NCI-H226 (cell line): Measurements from ENCODE around the gene WDR54.

Source experiments
- DNase-seq: peaks from one replicate; pipeline ENCODE4 v3.0.0-alpha.2; 2015

Gene WDR54, protein sequence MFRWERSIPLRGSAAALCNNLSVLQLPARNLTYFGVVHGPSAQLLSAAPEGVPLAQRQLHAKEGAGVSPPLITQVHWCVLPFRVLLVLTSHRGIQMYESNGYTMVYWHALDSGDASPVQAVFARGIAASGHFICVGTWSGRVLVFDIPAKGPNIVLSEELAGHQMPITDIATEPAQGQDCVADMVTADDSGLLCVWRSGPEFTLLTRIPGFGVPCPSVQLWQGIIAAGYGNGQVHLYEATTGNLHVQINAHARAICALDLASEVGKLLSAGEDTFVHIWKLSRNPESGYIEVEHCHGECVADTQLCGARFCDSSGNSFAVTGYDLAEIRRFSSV

DNA sequence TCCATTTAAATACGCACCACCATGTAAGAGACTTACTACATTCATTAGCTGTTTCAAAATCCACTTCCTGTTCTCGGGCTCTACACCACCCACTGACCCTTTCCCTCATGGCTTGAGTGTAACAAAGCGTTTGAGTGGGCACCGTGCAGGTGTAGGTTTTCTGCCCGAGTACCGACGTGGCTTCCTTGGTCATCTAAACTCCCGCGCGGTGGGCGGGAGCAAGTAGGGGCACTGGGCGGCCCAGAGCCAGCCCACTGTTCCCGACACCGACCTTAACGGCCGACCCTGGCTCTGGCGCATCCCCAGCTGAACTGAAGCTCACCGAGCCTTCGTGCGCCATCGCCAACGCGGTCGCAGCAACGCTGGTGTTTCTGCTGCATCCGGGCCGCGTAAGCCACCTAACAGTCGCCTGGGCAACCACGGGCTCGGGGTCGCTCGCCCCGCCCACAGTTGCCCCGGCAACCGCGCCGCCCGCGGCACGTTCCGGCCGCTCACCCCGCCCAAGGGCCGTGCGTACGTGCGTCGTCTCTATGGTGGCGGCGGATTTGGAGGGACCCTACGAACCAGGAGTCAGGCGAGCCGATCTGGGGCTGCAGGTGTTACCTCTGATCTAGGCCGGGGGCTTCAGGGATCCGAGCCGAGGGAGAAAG lies at the start of gene WDR54, which contains the start of gene C2orf81:
Gene WDR54 (plus strand): TSS at position 510 of the 650 bp plus-strand sequence. CDS start 424 bp downstream, outside the sequence.
Gene C2orf81 (minus strand): TSS at position 399 of the 650 bp plus-strand sequence. CDS start 59 bp downstream, at position 340.
- DNase-seq: peak; percentile 85

DNA sequence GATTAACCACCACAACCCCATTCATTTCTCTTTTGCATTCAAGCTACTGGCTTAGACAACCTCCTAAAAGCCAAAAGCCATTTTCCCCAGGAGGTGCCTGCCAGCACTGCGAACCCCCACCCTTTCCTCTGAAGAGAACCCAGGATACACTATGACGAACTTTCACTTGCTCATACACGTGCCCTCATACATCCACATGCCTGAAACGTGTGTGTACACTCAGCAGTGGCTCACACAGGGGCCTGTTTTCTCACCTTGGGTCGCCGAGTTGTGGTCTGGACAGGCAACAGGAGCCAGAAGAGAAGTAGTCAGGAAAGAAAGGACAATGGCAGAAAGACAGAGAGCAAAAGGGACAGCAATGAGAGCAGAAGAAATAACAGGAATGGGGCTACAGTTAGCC lies 48.9 kb upstream of the WDR54 start:
- no peak for DNase-seq

DNA sequence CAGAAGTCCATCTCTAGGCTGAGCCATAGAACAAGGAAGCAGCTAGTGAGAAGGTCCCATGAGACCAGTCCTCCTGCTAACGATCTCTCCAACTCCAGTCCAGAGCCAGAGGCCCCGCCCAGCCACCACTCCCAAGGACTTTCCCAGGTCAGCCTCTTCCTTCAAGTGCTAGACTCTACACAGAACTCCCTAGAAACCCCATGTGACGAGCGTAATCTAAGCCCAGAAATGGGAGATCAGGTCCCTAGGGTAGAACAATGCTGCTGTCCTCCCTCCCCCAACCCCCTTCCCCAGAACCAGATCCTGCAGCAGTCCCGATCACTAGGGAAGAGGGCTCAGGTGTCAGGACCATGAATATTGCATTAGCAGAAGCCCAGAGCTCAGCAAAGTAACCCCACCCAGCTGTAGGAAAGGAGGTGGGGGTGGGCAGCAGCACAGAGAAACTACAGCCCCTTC lies 48.3 kb upstream of the WDR54 start:
- DNase-seq: no peak

DNA sequence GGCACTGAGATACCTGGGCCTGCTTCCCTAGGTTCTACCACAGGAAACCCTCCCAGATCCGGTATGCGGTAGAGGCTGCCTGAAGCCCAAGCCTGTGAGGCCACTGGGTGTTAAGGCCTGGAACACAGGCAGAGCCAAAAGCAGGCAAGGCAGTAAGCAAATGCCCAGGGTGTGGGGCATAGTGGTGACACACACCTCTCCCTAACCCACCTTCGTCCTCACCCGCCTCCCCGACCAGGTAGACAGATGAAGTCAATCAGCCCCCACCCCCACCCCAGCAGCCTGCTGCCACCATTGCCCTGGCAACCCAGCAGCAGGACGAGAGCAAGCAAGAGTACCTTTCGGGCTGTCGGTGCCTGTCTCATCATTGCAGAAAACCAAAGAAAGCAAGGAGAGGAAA lies 47.5 kb upstream of the WDR54 start:
- DNase-seq: no peak

DNA sequence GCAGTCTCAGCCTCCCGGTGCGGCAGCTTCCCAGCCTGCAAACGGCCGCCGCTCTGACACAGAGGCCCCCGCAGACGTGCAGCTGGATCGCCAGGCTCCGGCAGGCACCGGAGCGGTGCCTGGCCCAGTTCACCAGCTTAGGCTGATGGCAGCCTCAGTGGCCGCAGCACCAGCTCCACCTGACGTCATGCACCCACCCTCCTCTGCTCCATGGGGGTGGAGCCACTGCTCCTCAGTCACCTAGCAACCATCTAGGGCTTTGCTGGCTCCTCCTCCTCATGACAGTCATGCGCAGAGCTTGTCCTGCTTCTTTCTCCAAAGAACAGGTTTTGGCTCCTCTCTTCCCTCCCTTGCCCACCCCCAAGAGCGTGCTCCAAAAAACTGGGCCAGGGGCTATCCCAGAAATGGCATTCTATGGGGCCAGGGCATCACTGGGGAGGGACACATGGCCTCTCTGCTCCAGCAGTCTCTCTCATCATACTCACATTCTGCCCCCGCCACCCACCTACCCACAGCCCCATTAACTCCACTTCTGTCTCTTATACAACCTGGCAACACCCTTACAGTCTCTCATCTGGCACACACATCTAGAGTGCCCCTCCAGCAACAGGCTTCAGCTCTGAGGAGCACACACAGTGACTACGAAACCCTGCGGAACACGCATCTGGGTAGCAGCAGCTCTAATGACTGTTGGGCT lies 46.9 kb upstream of the WDR54 start:
- DNase-seq: no peak

DNA sequence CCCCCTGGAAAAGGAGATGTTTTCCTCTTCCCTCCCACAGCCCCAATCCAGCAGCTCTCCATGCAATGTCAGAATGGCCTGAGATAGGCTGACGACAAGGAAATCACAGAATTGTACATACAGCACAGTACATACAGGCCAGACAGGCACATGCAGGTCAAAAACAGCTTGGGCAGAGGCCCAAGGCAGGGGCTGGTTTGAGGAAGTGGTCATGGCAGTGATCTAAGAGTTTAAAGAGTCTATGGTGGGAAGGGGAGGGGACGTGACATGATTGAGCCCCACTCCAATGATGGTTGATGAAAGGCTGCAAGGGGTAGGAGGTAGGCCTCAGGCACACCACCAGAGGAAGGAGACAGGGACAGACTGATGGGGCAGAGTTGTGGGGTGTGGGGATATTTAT lies 45.7 kb upstream of the WDR54 start:
- DNase-seq: no peak

DNA sequence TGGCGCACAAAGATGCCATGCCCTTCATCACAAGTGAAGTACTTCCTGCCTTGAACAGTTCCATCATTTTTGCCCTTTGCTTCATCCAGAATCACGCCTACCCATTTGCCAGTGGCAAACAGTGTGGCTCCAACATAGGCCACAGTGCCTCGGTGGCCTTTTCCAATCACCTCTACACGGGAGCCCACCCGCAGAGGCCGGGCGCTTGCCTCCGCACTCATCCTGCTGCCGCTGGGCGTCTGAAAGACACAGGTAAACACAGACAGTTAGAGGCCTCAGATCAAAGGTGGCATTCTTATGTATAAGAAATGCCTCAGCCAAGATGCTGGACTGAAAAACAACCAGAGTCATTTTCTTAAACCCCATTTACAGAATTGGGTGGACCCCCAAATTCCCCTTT lies 43.5 kb upstream of the WDR54 start:
- no peak for DNase-seq

DNA sequence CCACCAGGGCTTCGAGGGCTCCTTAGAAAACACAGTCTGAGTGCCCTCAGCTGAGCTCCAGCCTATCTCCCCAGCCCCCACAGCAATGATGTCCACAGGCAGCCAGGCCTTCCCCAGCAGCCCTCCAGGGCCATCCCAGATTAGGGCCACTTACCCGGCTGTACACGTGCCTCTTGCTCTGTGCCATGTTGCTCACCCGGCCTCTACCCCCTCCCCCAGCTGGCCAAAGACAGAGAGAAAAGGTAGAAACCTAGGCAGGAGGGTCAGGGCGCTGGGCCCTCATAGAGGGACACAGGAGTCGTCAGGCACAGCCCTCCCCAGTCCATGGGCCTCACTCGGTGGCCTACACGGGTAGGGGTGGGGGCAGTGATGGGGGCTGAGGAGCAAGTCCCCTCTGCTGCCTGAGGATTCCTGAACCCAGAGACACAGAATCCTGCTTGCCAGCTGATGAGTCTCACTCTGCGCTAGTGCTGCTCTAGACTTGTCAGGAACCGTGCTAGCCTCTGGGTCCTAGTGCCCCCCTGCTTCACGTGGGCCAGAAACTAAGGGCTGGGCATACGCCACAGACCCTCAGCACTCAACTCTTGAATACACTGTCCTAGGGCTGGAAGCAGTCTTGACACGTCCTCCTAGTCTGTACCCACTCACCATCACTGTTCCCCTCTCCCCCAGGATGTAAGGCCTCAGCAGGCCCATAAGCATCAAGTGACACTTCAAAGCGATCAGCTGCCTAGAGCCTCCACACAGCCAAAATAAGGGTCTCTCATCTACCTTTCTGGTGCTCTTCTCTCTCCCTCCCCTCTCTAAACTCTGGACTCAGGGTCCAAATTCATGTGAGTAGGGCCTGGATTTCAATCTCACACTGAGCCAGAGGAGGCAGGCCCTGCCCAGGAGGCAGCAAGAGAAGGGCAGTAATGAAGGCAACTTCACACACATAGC lies 41.4 kb upstream of the WDR54 start, which contains the start of gene DCTN1:
Gene DCTN1 (minus strand): TSS at position 461 of the 939 bp plus-strand sequence. CDS start 274 bp downstream, at position 187.
- peak; percentile 24 for DNase-seq

DNA sequence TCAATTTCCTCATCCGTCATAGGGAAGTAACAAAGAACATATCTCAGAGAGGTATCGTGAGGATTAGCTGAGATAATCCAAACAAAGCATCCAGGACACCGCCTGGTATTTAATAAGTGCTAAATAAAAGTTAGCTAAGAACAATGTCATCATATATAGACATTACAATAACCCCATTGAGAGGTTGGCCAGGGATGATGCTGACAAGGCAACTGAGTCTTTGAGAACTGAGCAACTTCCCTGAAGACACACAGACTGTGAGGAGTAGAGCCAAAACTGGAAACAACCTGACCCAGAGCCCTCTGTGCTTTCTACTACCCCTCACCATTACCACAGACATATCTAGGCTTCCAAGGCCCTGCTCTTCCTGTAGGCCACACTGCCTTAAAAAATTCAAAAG lies 39.8 kb upstream of the WDR54 start:
- DNase-seq: no peak

DNA sequence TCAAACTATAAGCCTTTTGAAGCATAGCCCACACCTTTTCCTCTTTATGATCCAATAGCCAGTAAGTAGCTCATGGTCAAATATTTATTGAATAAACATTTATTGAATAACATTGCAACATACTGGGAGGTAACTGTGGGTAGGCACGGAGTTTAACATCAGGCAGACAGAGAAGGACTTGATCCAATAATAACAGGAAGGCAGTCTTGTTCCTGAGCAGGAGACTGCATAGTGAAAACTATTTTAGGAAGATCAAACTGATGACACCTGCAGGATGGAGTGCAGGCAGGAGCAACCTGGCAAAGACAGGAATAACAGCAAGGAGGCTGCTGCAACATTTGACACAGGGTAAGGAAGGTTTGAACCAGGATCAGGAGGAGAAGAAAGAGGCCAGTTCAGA lies 38.3 kb upstream of the WDR54 start:
- DNase-seq: no peak

DNA sequence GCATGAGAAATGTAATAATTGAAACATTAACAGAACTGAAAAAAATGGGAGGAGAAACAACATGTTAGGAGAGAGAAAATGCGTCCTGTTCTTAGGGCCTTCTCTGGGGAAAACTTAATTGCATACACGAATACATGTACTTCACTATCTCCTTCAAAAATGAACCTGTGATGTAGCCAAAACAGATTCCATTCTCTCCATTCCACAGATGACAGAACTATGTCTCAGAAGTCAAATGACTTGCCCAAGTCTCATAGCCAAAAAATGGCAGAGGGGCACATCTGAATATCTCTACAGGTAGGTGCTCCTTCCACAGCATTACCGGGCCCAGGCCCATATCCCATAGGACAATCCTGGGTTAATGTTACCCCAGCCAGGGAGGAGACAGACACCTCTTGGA lies 37.5 kb upstream of the WDR54 start:
- DNase-seq: no peak

DNA sequence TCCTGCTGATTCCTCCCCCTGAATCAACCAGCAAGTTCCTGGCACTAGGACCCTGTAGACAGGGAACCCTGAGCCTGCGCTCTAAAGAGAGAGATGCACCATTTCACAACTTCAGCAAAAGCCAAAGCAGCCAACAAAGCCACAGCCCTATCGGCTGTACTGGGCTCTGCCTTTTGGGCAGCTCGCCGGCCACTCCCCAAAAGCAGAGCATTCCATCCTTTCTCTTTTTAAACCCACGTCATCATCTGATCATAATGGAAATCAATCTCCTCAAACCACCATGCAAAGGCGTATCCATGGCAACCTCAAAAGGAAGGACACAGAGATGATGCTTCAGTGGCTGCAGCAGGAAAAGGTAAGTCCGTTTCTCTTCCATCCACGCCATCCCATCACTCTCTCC lies 36.1 kb upstream of the WDR54 start:
- no peak for DNase-seq

DNA sequence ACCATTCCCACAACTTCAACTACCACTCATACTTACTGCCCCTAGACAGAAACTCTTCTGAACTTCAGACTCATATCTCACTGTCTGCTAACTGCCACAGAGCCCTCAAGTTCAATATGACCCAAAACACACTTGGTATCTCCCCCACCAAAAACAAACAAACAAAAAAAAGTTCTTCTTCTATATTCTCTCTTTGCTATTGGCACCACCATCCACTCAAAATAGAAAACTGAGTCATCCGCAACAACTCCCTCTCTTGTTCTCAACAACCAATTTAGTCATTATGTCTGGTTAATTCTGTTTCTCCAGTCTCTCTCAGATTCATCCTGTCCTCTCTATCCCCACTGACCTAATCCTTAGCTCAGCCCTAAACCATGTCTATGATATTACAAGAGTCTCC lies 34.2 kb upstream of the WDR54 start:
- no peak for DNase-seq

DNA sequence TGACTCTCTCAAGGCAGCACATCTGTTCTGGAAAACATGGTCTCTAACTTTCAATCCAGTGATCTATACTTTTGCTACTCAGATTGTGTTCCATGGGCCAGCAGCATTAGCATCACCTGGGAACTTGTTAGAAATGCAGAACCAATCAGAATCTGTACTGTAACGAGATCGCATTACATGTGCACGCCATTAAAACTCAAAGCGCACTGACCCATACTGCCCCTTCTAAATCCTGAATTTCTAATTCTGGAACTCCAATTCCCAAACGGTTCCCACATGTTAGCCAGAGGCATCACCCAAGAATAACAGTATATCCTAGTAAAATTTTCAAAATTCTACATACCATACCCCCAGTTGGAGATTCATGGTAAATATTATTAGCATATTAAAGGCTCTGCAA lies 30.9 kb upstream of the WDR54 start:
- DNase-seq: no peak

DNA sequence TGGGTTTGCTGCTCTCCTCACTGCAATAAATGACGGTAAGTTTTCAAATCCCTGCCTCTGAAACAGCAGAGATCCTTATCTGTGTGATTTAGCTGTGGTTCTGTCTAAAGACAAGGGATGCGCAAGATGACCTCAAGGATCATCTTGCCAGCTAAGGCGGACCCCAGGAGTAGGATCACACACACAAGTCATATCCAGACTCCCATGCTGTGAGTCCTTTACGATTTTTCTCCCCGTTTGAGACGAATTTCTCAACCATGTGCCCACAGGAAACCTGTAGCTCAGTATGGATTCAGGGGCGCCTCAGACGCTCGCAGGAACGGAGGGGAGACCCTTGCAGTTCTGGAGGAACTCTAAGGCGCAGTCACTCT lies 30.3 kb upstream of the WDR54 start:
- no peak for DNase-seq

DNA sequence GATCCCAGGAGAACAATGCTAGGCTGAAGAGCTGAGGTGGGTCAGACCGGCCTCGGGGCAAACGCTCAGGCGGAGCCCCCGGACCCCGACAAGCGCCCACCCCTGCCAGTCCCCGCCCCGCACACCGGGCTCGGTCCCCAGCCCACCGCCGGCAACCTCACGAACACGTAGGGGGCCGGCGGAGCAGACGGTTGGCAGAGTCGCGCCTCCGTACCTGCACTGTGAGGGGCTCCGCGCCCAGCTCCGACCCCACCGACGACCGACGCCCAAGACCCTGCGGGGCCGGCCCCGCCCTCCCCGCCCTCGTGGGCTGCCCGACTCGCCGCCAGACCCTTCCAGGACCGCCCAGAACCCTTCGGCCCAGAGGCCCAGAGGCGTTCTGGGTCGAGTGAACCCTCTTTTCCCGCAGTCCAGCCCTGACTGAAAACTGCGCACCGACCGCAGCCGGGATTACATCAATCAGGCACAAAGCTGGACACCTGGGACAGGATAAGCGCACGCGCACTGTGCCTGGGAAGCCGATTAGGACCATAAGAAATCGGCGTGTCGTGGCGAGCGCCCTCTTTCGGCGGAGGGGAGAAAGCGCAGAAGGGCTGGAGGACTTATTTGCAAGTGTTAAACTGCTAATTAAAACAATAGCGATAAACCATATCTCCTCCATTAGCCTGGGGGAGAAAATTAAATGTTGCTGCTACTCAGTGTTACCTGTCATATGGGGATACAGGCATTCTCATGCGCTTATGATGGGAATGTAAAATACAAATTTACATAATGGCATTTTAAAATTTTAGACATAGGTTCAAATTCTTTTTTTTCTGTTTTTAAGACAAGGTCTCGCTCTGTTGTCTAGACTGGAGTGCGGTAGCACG lies 29.7 kb upstream of the WDR54 start:
- peak; percentile 58 for DNase-seq

DNA sequence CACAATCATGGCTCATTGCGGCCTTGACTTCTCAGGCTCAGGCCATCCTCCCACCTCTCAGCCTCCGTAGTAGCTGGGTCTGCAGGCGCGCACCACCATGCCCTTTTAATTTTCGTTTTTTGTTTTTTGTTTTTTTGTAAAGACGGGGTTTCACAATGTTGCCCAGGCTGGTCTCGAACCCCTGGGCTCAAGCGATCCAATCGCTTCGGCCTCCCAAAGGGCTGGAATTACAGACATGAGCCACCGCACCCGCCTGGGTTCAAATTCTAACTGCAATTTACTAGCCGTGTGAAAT lies 29.1 kb upstream of the WDR54 start:
- DNase-seq: no peak

DNA sequence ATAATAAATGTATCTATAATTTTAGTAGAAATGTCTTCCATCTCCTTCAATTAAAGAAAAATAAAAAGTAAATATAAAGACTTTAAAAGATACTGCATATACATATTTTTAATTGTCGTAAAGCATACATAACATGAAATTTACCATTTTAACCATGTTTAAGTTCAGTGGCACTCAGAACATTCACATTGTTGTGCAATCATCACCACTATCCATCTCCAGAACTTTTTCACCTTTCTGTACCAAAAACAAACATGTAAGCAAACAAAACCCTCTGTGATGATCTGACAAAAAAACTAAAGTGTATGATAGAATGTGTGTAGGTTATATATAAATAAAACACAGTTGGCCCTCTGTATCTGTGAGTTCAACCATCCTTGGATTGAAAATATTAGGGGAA lies 28.0 kb upstream of the WDR54 start:
- no peak for DNase-seq

DNA sequence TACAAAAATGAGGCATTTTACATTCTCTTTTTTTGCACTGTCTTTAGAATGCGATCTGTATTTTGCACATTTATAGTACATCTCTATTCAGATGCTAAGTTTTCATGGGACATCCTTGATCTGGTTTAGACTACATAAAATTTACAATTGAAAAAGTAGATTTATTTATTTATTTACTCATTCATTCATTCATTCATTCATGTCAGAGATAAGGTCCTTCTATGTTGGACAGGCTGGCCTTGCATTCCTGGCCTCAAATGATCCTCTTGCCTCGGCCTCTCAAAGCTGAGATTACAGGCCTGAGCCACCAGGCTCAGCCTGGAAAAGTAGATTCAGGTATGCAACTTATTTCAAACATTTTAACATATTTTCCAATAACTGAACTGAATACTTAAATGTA lies 25.4 kb upstream of the WDR54 start:
- no peak for DNase-seq

DNA sequence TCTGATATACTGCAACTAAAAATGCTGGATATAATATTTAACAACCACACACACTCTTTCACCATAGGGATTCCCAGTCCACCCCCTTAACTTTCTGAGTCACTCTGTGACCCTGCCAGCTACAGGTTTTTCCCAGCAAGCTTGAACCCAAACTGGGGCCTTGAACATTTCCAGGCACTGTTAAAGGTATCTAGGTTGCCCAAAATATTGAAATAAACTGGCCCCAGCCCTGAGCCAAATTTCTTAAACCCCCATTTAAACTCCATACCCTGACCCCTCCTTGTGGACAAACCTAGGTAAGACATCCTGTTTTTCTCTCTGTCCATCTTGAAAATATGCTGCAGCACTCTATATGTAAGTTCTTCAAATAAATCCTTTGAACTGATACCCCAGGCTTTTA lies 21.7 kb upstream of the WDR54 start:
- no peak for DNase-seq

DNA sequence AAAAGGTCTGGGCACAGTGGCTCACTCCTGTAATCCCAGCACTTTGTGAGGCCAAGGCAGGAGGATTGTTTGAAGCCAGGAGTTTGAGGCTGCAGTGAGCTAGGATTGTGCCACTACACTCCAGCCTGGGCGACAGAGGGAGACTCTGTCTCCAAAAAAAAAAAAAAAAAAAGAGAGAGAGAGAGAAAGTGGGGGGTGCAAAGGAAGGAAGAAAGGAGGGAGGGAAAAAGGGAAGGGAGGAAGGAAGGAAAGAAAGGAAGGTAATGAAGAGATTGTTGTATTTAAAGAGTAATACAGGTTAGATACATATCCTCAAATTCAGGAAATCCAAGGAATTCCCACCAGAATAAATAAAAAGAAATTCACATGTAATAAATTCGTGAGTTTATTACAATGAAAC lies 19.6 kb upstream of the WDR54 start:
- no peak for DNase-seq

DNA sequence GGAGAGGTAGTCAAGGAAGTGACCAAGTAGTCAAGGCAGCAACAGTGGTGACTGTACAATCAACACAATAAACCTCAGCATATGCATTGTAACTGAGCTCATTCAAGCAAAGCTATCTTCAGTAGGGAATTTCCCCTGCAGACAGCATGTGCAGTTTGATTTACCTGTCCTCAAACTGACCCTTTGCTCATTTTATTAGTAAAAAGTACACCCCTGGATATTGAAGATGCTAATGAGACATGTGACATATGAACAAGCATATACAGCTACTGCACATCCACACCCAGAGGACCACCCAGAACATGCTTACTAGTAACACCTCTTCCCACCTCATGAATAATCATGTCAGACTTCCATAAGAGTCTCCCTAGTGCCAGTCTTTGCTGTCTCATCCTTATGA lies 15.5 kb upstream of the WDR54 start:
- peak; percentile 59 for DNase-seq
